GM18517 (cell line): Measurements from ENCODE around the gene ACOT11.
"Not testable (repeated sequence)": the region's sequence is repeated elsewhere in the genome, so short reads cannot be mapped to it uniquely, and the experiment has no call there.

Experiments
- ATAC-seq: cut with Tn5 transposase; IDR thresholded peaks from one replicate; pipeline ENCODE4 v1.9.1; 2021; ENCODE audit warnings: mild to moderate bottlenecking, moderate library complexity; ENCODE audit not compliant: unreplicated experiment

Gene ACOT11

GRCh38 chr1:54607821-54608565, 60.0 kb downstream of the ACOT11 start:
- no peak for ATAC-seq

GRCh38 chr1:54608566-54609230, 60.7 kb downstream of the ACOT11 start:
- no peak for ATAC-seq

DNA sequence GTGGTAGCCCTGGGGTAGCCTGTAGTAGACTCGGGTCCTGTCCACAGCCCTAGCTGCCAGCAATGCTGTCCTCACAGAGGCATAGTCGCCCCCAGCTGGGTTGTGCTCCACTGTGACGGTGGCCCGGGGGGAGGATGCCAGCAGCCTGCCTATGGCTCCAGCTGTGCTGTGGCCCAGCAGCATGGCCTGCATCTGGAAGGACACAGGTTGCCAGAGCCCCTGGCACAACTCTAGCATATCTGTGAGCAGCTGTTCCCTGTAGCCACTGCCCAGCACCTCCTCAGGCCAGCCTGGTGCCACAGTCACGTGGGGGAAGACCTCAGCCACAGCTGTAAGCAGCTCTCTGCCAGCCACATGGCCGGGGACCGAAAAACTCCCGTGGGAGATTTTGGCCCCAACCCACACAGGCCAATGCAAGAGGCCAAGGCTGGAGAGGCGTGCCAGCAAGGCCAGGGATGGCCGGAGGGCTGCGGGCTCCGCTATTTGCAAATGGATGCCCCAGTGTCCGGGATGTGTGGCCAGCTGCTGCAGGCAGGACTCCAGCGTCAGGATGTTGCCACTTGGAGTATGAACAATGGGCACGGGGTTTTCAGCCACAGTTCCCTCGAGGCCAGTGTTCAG, 61.4 kb downstream of the ACOT11 start:
- ATAC-seq = no peak

DNA sequence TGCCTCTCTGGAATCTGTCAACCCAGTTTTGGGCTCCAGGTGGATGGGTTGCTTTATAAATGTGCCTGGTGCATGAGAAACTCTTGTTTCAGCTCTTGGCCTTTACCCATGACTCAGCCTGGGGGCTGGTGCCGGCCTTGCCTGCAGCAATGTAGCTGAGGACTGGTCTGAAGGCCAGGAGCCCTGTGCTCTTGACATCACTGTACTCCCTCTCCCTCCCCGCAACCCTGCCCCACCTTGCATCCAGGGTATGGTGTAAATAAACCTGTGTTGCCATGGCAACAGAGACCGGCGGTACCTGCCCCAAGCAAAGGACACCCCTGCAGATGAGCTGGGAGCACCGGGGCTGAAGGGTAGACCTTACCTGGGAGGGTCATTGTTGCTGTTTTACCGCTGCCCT, 62.0 kb downstream of the ACOT11 start:
- no peak for ATAC-seq

DNA sequence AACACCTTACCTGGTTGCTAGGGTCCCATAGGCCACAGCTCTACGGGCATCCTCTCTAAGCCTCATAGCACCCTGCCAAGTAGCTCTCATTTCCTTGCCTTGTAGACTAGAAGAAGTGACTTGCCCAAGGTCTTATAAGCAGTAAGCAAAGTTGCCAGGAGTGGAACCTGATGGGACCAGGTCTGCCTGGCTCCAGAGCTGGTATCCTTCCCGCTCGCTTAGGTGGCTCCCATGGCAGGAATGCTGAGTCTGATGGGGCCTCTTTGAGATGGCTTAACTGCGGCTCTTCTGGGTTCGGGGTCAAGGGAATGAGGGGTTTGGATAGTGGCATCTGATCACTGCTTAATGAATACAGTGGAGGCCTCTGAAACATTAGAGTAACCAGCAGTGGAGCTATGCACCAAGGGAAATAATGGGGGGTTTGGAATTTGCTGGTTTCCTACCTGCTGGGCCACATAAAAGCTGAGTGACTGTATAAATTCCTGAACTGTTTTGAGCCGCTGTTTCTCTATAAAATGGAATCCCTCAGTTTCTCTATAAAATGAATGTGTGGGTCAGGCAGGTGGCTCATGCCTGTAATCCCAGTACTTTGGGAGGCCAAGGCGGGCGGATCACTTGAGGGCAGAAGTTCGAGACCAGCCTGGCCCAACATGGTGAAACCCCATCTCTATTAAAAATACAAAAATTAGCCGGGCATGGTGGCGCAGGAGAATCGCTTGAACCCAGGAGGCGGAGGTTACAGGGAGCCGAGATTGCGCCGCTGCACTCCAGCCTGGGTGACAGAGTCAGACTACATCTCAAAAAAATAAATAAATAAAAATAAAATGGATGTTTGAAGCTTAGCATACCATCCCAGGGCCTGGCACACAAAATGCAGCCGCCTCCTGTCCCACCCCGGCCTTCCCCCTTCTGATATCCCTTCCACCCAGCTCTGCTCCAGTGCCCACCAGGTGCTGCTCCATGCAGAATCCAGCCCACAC, 62.9 kb downstream of the ACOT11 start:
- ATAC-seq = no peak

DNA sequence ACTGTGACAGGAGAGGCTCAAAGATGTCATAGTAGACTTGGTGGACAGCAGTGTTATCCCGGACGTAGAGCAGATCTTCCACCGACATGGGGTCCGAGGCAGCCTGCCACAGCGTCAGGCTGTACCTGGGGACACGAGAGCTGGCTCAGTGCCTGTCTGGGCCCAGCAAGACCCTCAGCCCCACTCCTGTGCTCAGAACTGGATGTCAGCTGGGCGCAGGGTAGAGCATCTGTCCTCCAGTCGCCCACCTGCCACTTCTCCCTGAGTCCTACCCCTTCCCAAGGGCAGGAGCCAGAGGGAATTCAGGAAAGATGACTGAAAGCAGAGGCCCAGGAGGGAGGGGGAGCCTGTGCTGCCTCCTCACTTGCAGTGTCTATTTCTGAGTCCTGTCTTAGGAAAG, 63.6 kb downstream of the ACOT11 start:
- no peak for ATAC-seq

DNA sequence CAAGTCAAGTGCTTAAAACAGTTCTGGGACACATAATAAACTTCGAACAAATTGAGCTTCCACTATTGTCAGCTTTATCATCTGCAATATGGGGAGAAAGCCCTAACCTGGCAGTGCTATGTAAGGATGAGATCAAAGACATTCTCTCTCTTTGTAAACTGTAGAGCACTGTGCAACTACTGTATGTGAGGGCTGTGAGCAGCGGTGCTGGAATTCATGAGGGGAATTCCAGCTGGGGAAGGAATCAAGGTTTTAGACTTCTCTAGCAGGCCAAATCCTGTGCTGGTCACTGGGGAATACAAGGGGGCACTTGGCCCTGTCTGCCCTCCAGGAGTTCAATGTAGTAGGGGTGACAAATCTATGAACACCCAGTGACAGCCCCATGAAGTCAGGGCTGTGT, 66.0 kb downstream of the ACOT11 start:
- no peak for ATAC-seq

DNA sequence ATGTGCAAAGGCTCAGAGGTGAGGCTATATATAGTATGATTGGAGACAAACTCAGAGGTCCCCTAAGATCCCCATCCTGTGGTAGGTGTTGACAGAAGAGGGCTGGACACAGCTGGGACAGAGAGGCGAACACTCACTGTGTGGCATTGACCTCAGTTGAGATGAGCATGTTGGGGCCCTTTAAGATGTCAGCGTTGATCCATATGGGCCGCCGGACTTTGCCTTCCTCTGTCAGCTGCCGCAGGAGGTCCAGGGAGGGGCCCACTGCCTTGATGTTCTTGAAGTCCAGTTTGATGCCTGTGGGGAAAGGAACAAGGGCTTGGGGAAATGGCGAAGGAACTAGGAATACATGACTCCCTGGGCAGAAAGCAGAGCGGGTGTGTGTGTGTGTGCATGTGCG, 66.5 kb downstream of the ACOT11 start:
- ATAC-seq = no peak

DNA sequence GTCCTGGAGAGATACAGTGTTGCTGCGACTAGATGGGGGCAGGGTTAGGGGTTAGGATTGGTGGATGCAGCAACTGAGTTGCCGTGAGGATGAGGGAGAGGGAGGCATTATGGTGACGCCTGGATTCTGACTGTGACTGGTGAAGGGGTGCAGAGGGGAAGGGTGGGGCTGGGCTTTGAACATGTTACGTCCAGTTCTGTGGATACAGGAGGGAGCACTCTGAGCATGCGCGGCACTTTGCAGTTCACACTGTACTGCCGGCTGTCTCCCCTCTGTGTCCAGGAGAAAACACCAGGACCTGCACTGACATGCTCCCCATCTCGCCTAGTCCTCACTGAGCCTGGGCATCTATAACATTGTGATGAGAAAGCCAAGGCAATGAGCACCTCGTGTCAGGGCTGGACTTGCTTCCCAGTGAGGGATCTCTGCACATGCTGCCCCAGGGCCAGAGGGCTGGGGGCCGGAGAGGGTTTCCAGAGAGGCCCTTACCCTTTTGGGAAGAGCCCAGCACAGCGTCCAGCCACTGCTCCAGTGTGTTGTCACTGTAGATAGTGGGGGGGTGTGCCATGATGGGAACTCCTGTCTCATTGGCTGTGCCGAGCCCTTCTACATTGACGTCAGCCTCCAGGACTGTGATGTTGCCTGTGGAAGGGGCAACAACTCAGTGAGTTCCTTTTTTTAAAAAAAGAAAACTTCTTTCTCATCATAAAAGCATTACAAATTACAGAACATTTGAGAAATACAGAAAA, 67.7 kb downstream of the ACOT11 start:
- no peak for ATAC-seq

DNA sequence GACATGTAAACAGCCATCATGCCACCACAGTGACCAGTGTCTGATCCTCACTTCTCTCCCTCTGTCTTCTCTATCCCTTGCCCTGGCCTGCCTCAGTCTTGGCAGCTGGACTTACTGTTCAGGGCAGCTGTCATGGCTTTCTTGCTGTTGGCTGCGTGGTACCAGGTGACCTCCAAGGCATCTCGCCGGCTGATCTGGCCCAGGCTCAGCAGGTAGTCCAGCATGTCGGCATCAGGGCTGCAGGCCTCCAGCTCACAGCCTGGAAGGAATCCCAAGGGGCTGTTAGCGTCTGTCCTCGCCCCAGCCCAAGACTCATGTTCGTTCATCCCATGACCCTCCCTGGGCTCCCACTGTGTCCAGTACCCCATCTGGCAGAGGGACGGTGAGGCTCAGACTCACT, 71.7 kb downstream of the ACOT11 start:
- no peak for ATAC-seq

GRCh38 chr1:54623216-54624007, 75.4 kb downstream of the ACOT11 start, which contains the start of gene FAM151A:
TSS of gene FAM151A (minus strand) at chr1:54623525. CDS start at chr1:54623395, 130 bp downstream.
- ATAC-seq = no peak

- ATAC-seq = no peak
Measured at GRCh38 chr1:54624466-54625464, 76.7 kb downstream of the ACOT11 start.

- ATAC-seq = no peak
Measured at GRCh38 chr1:54627196-54627595, 79.2 kb downstream of the ACOT11 start.

- not testable (repeated sequence) for ATAC-seq
Measured at GRCh38 chr1:54635804-54636203, 87.8 kb downstream of the ACOT11 start.

DNA sequence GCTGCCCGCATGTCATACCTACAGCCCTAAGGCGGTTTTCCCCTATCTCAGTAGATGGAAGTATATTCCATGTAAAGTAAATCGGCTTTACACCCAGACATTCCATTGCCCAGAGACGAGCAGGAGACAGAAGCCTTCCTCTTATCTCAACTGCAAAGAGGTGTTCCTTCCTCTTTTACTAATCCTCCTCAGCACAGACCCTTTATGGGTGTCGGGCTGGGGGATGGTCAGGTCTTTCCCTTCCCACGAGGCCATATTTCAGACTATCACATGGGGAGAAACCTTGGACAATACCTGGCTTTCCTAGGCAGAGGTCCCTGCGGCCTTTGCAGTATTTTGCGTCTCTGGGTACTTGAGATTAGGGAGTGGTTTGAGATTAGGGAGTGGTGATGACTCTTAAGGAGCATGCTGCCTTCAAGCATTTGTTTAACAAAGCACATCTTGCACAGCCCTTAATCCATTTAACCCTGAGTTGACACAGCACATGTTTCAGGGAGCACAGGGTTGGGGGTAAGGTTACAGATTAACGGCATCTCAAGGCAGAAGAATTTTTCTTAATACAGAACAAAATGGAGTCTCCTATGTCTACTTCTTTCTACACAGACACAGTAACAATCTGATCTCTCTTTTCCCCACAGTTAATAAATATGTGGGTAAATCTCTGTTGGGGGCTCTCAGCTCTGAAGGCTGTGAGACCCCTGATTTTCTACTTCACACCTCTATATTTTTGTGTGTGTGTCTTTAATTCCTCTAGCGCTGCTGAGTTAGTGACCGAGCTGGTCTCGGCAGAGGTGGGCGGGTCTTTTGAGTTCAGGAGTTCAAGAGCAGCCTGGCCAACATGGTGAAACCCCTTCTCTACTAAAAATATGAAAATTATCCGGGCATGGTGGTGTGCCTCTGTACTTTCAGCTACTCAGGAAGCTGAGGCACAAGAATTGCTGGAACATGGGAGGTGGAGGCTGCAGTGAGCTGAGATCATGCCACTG, 88.7 kb downstream of the ACOT11 start:
- not testable (repeated sequence) for ATAC-seq

DNA sequence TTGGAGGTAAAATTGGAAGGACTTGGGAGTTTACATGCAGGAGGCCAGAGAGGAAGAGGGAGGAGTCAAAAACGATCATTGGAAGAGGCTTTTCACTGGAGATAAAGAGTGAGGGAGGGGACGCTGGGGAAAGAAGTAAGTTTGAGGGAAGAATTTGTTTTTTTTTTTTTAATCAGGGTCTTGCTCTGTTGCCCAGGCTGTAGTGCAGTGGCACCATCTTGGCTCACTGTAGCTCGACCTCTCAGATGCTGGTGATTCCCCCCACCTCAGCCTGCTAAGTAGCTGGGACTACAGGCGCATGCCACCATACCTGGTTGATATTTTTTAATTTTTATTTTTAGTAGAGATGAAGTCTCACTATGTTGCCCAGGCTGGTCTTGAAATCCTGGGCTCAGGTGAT, 92.3 kb downstream of the ACOT11 start:
- ATAC-seq = no peak
